ENCODE results near the gene DENND4A. TPM values are rescaled to one million over a fixed set of nuclear protein-coding genes. Genes with fewer than 3 reads are reported as not detected.

DENND4A gene
- total RNA-seq, 3 donors from 2014 or later (not counting 1 experiment from before 2014, with no cell fraction given) = 65.8 to 84.6 (median 66.1) TPM

DNA sequence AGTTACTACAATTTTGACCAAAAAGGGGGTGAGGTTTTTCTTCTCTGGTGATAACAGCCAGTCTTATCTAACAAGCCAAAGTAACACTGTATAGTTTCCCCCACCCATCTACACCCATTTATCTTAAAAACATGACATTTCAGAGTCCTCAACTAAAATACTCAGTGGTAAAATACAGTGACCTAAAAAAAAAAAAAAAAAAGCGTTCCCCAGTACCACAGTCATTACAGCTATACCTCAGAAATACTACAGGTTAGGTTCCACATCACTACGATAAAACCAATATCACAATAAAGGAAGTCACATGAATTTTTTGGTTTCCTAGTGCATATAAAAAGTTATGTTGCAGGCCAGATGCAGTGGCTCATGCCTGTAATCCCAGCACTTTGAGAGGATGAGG is 13.8 kb downstream of the DENND4A start:
- Mint-ChIP-seq H3K4me1 (peaks cover 34 to 35% of the 10 kb centered on the region in 2 donors), H3K27ac (peak overlapping the region; percentile 77 to 85), H3K27me3 (ENCODE audit: low read depth in 2 of 2) (no peaks in the 10 kb centered on the region), H3K4me3 (peak overlapping the region; percentile 77), H3K36me3 (no peaks in the 10 kb centered on the region), H3K9me3 (no peaks in the 10 kb centered on the region)
- intact Hi-C loops (cut with micrococcal nuclease) = loop anchor here (5.0 kb wide), 1 partner anchor 54 kb away; no protein-coding TSS in a partner anchor
- peaks cover 2% of the 10 kb centered on the region for H3K36me3 ChIP-seq (ENCODE audit: control insufficient read depth, insufficient read depth, low read length)
- no peaks in the 10 kb centered on the region for H3K27me3 ChIP-seq (ENCODE audit: control insufficient read depth, insufficient read depth, low read length)
- no peaks in the 10 kb centered on the region for H3K9me3 ChIP-seq (ENCODE audit: control insufficient read depth, insufficient read depth, low read length)
- H3K4me3 ChIP-seq (ENCODE audit: low read length) = no peak overlapping the region
- no CpG with 5 or more reads among the region's 2 CpGs for WGBS (ENCODE audit: insufficient coverage)
- peak overlapping the region; percentile 55 for H3K27ac ChIP-seq (ENCODE audit: low read length)
- TF ChIP-seq, protein P1, sequence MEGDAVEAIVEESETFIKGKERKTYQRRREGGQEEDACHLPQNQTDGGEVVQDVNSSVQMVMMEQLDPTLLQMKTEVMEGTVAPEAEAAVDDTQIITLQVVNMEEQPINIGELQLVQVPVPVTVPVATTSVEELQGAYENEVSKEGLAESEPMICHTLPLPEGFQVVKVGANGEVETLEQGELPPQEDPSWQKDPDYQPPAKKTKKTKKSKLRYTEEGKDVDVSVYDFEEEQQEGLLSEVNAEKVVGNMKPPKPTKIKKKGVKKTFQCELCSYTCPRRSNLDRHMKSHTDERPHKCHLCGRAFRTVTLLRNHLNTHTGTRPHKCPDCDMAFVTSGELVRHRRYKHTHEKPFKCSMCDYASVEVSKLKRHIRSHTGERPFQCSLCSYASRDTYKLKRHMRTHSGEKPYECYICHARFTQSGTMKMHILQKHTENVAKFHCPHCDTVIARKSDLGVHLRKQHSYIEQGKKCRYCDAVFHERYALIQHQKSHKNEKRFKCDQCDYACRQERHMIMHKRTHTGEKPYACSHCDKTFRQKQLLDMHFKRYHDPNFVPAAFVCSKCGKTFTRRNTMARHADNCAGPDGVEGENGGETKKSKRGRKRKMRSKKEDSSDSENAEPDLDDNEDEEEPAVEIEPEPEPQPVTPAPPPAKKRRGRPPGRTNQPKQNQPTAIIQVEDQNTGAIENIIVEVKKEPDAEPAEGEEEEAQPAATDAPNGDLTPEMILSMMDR (IDR thresholded peaks at IDR 0.05) = no peak
- DNase-seq = peak in 1 of 2 donors; percentile 48
- H3K4me1 ChIP-seq (ENCODE audit: control insufficient read depth, insufficient read depth, low read length) = peaks cover 40% of the 10 kb centered on the region
- ATAC-seq = peak; percentile 64 to 77 (median 68)

DNA sequence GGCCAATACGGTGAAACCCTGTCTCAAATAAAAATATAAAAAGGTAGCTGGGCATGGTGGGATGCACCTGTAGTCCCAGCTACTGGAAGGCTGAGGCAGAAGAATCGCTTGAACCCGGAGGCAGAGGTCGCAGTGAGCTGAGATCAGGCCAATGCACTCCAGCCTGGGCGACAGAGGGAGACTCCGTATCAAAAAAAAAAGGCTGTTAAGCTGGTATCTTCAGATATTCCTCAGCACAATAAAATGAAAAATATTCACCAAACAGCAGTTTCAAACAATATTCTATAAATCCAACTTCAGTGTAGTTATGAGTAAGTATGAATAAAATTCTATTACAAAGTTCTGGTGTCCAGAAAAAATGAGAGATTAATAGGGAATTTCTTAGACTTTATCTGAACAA is 14.2 kb downstream of the DENND4A start:
- ATAC-seq (no peak), DNase-seq (no peak)
- intact Hi-C loops (cut with micrococcal nuclease) = loop anchor here (5.0 kb wide), 1 partner anchor 54 kb away; no protein-coding TSS in a partner anchor
- H3K36me3 Mint-ChIP-seq = no peaks in the 10 kb centered on the region
- peak overlapping the region; percentile 77 to 85 for H3K27ac Mint-ChIP-seq
- peaks cover 2% of the 10 kb centered on the region for H3K36me3 ChIP-seq (ENCODE audit: control insufficient read depth, insufficient read depth, low read length)
- H3K4me3 ChIP-seq (ENCODE audit: low read length) = no peak overlapping the region
- TF ChIP-seq, protein P1 (IDR thresholded peaks at IDR 0.05) = no peak
- WGBS (ENCODE audit: insufficient coverage) = 92% methylated on average over 6 of the region's 6 CpGs
- peak overlapping the region; percentile 55 for H3K27ac ChIP-seq (ENCODE audit: low read length)
- H3K27me3 ChIP-seq (ENCODE audit: control insufficient read depth, insufficient read depth, low read length) = no peaks in the 10 kb centered on the region
- H3K9me3 Mint-ChIP-seq = no peaks in the 10 kb centered on the region
- H3K4me1 ChIP-seq (ENCODE audit: control insufficient read depth, insufficient read depth, low read length) = peaks cover 42% of the 10 kb centered on the region
- no peaks in the 10 kb centered on the region for H3K27me3 Mint-ChIP-seq (ENCODE audit: low read depth in 2 of 2)
- no peaks in the 10 kb centered on the region for H3K9me3 ChIP-seq (ENCODE audit: control insufficient read depth, insufficient read depth, low read length)
- H3K4me1 Mint-ChIP-seq = peaks cover 34 to 37% of the 10 kb centered on the region in 2 donors
- peak overlapping the region; percentile 26 for H3K4me3 Mint-ChIP-seq

DNA sequence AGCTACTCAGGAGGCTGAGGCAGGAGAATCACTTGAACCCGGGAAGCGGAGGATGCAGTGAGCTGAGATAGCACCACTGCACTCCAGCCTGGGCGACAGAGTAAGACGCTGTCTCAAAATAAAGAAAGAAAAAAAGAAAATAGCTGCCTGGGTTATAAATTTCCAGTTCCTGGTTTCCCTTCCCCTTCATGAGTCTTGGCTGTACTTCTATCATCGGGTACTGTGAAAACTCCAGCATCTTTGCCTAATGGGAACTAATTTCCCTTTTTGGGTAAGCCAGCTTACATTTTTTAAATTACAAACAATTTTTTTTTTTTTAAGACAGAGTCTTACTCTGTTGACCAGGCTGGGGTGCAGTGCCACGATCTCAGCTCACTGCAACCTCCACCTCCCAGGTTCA is 15.0 kb downstream of the DENND4A start:
- H3K27ac Mint-ChIP-seq = peak overlapping the region in 1 of 2 donors; percentile 85
- Histone ChIP-seq H3K36me3 (ENCODE audit: control insufficient read depth, insufficient read depth, low read length) (peaks cover 2% of the 10 kb centered on the region), H3K4me1 (ENCODE audit: control insufficient read depth, insufficient read depth, low read length) (peaks cover 42% of the 10 kb centered on the region), H3K27ac (ENCODE audit: low read length) (peak overlapping the region; percentile 20), H3K9me3 (ENCODE audit: control insufficient read depth, insufficient read depth, low read length) (no peaks in the 10 kb centered on the region), H3K4me3 (ENCODE audit: low read length) (no peak overlapping the region), H3K27me3 (ENCODE audit: control insufficient read depth, insufficient read depth, low read length) (no peaks in the 10 kb centered on the region)
- H3K4me3 Mint-ChIP-seq = peak overlapping the region; percentile 39
- no peak for DNase-seq
- H3K4me1 Mint-ChIP-seq = peaks cover 38 to 40% of the 10 kb centered on the region in 2 donors
- H3K9me3 Mint-ChIP-seq = no peaks in the 10 kb centered on the region
- TF ChIP-seq, protein P1 (IDR thresholded peaks at IDR 0.05) = no peak
- intact Hi-C loops (cut with micrococcal nuclease) = loop anchor here (5.0 kb wide), 1 partner anchor 55 kb away; no protein-coding TSS in a partner anchor
- no peaks in the 10 kb centered on the region for H3K27me3 Mint-ChIP-seq (ENCODE audit: low read depth in 2 of 2)
- 72% methylated on average over 6 of the region's 6 CpGs for WGBS (ENCODE audit: insufficient coverage)
- H3K36me3 Mint-ChIP-seq = peaks cover 1% of the 10 kb centered on the region
- ATAC-seq = no peak
